HL-60 (cell line): Measurements from ENCODE around the gene SMURF2.

Source experiments
- DNase-seq, 2 experiments: peaks; one replicate each; pipeline ENCODE4 v3.0.0-alpha.2; 2010 to 2020; ENCODE audit warnings: low read depth in 1 of 2, low spot score in 1 of 2
- H3K27ac ChIP-seq: fragments of 250-450 bp; sonication (Bioruptor Pico); replicated peaks from 2 replicates; pipeline ENCODE4 v1.5.1; 2020; ENCODE audit warnings: mild to moderate bottlenecking, moderate library complexity
- H3K27me3 ChIP-seq: fragments of 250-450 bp; sonication (Bioruptor Pico); 2 replicates; pipeline ENCODE4 v1.5.1; 2021; ENCODE audit warnings: mild to moderate bottlenecking, moderate library complexity; ENCODE audit not compliant: insufficient read depth, poor library complexity, severe bottlenecking
- H3K4me3 ChIP-seq: replicated peaks from 2 replicates; pipeline ENCODE4 v1.5.1; 2011; ENCODE audit warnings: mild to moderate bottlenecking, control low read depth, low read length; ENCODE audit not compliant: insufficient read depth
- GABPA ChIP-seq: IDR thresholded peaks from 2 replicates; pipeline ENCODE4 v1.6.1; 2012; ENCODE audit warnings: low read depth
- POLR2AphosphoS5 ChIP-seq: IDR thresholded peaks from 2 replicates; pipeline ENCODE4 v1.6.1; 2012; ENCODE audit warnings: low read depth
- REST ChIP-seq: IDR thresholded peaks from 2 replicates; pipeline ENCODE4 v1.6.1; 2012; ENCODE audit warnings: low read depth; ENCODE audit not compliant: insufficient replicate concordance
- SPI1 ChIP-seq: IDR thresholded peaks from 2 replicates; pipeline ENCODE4 v1.6.1; 2012; ENCODE audit warnings: low read depth, mild to moderate bottlenecking, borderline replicate concordance
- TF ChIP-seq, protein P1 (sequence below): IDR thresholded peaks from one replicate; pipeline ENCODE4 v1.5.1; 2011; ENCODE audit warnings: low read length, control low read depth, inconsistent platforms; ENCODE audit not compliant: insufficient read depth

Gene SMURF2

DNA sequence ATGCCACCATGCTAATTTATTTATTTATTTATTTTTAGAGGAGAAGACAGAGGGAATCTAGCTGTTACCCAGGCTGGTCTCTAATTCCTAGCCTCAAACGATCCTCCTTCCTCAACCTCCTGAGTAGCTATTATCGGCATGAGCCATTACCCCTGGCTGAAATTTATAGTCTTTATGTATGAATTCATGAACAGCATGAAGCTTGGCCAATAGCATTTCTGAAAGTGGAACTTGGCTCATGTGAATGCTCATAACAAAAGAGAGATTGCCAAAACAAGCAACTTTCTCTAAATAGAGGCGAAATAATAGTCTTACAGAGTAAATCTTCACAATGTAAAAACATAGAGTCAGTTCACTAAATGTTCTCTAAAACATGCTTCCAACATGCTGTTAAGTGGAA lies 30.1 kb upstream of the SMURF2 start:
- H3K4me3 ChIP-seq: no peak overlapping the region
- no peak overlapping the region for H3K27ac ChIP-seq
- DNase-seq: no peak
- no peak for TF ChIP-seq POLR2AphosphoS5
- no peak for TF ChIP-seq GABPA
- no peak for TF ChIP-seq REST
- TF ChIP-seq SPI1: no peak
- TF ChIP-seq, protein P1, sequence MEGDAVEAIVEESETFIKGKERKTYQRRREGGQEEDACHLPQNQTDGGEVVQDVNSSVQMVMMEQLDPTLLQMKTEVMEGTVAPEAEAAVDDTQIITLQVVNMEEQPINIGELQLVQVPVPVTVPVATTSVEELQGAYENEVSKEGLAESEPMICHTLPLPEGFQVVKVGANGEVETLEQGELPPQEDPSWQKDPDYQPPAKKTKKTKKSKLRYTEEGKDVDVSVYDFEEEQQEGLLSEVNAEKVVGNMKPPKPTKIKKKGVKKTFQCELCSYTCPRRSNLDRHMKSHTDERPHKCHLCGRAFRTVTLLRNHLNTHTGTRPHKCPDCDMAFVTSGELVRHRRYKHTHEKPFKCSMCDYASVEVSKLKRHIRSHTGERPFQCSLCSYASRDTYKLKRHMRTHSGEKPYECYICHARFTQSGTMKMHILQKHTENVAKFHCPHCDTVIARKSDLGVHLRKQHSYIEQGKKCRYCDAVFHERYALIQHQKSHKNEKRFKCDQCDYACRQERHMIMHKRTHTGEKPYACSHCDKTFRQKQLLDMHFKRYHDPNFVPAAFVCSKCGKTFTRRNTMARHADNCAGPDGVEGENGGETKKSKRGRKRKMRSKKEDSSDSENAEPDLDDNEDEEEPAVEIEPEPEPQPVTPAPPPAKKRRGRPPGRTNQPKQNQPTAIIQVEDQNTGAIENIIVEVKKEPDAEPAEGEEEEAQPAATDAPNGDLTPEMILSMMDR: no peak
- no peaks in the 10 kb centered on the region for H3K27me3 ChIP-seq

GRCh38 chr17:64689106-64689505 lies 27.0 kb upstream of the SMURF2 start:
- no peak overlapping the region for H3K27ac ChIP-seq
- no peaks in the 10 kb centered on the region for H3K27me3 ChIP-seq
- no peak overlapping the region for H3K4me3 ChIP-seq
- no peak for DNase-seq
- TF ChIP-seq POLR2AphosphoS5: no peak
- no peak for TF ChIP-seq SPI1
- TF ChIP-seq, protein P1: no peak
- TF ChIP-seq REST: no peak
- no peak for TF ChIP-seq GABPA

DNA sequence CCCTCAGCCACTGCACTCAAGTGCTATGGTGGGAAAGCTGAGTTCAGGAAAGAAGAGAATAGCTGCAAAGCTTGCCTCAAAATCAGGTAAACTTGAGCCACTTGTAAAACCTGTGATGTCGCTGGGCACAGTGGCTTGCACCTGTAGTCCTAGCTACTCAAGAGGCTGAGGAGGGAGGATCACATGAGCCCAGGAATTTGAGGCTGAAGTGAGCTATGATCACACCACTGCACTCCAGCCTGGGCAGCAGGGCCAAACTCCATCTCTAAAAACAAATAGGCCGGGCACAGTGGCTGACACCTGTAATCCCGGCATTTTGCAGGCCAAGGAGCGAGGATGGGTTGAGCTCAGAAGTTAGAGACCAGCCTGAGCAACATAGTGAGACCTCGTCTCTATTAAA lies 26.4 kb upstream of the SMURF2 start:
- Histone ChIP-seq H3K4me3 (no peak overlapping the region), H3K27me3 (no peaks in the 10 kb centered on the region), H3K27ac (no peak overlapping the region)
- no peak for TF ChIP-seq REST
- no peak for TF ChIP-seq SPI1
- TF ChIP-seq GABPA: no peak
- no peak for TF ChIP-seq POLR2AphosphoS5
- TF ChIP-seq, protein P1: no peak
- DNase-seq: no peak
